ENCODE measurements around the gene TTC3.
"Not testable (repeated sequence)": the region's sequence is repeated elsewhere in the genome, so short reads cannot be mapped to it uniquely, and the experiment has no call there.

TTC3 gene

DNA sequence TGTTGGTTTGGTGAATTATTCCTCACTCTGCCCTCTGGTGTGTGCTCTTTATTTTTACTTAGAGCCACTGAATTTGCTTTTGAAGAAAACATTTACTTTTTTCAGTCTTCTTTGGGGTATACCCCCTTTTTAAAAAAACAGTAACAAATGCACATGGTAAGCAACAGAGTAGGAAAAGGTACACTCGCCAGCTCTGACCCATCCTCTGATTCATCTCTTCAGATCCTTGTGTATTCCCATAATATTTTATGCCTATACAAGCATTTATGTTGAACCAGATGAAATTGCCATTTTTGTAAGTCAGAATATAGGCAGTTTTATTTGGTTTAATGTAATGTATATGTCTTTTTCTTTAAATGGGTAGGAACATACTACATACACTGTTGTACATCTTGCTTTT lies 28.3 kb downstream of the TTC3 start:
- no peak for DNase-seq

DNA sequence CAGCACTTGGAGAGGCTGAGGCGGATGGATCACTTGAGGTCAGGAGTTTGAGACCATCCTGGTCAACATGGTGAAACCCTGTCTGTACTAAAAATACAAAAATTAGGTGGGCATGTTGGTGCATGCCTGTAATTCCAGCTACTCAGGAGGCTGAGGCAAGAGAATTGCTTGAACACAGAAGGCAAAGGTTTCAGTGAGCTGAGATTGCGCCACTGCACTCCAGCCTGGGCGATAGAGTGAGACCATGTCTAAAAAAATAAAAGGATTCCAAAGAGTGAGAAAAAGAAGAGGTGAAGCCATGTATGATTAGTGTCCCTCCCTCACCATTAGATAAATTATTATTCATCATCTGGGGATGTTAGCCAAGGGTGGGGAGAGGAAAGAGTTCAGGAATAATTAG lies 29.7 kb downstream of the TTC3 start:
- not testable (repeated sequence) for DNase-seq

DNA sequence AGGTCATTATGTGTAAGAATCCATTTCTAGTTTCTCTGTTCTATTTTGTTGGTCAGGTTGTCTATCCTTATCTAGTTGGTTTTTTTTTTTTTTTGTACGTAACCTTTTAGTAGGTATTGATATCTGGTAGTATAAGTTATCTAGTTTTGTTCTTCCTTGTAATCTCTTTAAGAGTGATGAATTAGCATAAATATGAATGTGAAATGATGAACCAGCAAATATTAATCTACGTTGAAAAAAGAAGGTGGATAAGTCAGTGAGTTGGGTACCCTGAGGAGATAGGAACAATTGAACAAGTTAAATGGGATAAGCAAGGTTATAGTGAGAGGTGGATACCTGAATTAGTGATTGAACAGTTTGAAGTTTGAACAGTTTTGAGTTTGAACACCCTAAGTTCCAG lies 33.9 kb downstream of the TTC3 start:
- DNase-seq: no peak

DNA sequence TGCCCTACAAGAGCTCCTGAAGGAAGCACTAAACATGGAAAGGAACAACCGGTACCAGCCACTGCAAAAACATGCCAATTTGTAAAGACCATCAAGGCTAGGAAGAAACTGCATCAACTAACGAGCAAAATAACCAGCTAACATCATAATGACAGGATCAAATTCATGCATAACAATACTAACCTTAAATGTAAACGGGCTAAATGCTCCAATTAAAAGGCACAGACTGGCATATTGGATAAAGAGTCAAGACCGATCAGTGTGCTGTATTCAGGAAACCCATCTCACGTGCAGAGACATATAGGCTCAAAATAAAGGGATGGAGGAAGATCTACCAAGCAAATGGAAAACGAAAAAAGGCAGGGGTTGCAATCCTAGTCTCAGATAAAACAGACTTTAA lies 38.0 kb downstream of the TTC3 start:
- DNase-seq: not testable (repeated sequence)

DNA sequence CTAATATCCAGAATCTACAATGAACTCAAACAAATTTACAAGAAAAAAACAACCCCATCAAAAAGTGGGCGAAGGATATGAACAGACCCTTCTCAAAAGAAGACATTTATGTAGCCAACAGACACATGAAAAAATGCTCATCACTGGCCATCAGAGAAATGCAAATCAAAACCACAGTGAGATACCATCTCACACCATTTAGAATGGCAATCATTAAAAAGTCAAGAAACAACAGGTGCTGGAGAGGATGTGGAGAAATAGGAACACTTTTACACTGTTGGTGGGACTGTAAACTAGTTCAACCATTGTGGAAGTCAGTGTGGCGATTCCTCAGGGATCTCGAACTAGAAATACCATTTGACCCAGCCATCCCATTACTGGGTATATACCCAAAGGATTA lies 41.2 kb downstream of the TTC3 start:
- not testable (repeated sequence) for DNase-seq

DNA sequence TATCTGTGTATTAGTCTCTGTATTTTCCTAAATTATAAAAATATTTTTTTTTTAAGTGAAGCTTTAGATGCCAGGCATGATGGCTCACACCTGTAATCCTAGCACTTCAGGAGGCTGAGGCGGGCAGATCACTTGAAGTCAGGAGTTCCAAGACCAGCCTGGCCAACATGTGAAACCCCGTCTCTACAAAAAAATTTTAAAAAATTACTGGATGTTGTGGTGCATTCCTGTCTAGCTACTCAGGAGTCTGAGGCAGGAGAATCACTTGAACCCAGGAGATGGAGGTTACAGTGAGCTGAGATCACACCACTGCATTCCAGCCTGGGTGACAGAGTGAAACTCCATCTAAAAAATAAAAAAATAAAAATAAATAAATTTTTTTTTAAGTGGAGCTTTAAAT lies 43.4 kb downstream of the TTC3 start:
- not testable (repeated sequence) for DNase-seq

DNA sequence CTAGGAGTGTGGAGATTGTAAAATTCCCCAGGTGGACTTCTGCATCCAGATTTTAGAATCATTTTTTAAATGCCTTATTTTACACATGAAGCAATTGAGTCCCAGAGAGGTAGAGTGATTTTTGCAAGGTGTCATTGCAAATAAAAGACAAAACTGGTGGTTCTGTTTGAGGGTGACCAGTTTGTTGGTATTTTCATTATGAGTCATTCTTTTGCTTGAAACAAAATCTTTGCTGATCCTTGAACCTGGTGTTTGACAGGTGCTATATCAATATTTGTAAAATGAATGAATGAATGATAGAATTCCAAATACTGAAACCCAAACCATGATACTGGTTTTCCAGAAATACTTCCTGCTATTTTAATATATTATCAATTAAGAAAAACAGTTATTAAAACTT lies 44.1 kb downstream of the TTC3 start:
- DNase-seq: no peak

DNA sequence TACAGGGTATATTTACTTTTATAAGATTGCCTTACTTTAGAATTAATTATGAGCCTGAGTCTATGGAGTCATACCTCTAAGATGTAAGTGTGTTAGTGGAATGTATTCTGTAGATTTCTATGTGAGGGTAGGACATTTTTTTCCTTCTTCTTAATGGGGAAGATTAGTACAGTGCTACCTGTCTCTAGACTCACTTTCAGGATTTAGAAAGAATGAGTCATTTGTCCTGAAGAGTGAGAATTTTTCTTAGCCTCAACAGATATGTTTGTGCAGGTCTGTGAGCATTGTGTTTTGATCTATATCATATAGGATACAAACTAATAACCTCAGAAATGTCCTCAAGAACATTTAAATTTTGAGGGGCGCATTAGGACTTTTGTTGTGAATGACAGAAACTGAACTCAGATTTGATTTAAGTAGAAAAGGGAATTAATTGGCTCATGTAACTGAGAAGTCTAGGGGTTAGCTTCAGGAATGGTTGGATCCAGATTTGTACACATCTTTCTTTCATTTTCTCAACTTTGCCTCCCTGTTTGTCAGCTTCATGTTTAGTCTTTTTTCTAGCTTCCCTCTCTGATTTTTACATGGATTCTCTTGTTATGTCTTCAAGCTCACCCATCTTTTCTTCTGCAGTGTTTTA lies 45.3 kb downstream of the TTC3 start:
- no peak for DNase-seq

DNA sequence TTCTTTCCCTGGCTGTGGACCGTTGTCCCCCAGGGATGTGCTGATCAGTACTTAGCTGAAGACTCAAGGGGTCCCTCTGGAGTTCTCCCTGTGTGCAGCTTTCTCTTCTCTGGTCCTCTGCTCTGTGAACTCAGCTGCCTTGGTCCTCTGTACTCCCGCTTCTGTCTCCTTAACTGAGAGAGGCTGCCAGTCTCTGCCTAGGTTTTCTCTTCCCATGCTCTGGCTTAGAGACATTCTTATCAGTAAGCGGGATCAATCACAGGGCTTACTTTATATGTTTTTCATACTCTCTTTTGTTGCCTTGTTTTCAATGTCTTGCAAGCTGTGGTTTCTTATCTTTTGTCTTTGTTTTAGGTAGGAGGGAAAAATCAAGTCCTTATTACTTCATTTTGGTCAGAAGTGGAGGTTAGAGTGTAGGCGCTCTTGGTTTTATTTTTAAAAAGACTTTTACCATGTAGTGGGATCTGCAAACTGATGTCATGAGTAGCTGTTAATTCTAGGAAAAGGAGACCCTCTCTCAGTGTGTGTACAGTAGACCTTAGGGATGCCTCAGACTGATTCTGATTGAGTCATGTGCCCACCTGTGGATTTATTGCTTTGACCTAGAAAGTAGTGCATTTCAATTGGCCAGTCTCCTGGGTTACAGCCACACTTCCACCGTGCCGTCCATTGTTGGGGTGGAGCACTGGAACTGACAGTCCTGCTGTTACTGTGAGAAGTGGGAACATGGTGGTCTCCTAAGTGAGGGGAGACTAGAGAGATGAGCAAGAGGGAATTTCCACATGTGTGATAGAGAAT lies 46.6 kb downstream of the TTC3 start:
- DNase-seq: peak; percentile 37 to 43

DNA sequence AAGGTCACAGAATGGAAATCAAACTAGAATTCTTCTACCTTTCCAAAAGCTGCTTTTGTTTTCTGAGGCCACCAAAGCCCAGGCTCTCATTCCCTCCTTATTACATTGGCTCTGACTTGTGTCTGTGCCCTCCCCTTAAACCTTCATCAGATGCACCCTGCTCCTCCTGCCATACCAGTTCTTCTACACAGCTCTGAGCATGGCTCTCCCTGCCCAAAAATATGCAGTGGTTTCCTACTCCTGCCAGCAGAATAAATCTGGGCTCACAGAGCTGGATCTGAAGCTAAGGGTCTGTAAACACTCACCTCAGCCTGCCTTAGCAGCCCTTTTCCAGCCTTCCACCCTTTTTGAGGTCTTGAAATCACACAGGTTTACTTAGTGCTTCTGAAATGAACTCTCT lies 55.0 kb downstream of the TTC3 start:
- DNase-seq: no peak

DNA sequence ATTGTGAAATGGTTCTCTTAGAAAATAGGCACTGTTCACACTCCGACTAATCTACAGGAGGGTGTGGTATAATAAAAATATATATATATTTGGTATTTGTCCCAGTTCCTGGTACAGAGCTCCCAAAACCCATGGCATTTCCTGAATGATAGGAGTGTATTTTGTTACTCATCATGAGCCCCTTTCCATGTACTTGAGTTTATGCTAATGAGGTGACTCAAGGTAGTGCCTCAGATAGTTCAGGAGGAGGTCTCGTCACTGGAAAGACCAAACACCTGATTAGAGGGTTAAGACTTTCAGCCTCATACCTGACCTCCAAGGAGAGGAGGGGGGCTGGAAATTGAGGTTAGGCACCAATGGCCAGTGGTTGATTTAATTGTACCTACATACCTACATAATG lies 57.9 kb downstream of the TTC3 start:
- DNase-seq: no peak

DNA sequence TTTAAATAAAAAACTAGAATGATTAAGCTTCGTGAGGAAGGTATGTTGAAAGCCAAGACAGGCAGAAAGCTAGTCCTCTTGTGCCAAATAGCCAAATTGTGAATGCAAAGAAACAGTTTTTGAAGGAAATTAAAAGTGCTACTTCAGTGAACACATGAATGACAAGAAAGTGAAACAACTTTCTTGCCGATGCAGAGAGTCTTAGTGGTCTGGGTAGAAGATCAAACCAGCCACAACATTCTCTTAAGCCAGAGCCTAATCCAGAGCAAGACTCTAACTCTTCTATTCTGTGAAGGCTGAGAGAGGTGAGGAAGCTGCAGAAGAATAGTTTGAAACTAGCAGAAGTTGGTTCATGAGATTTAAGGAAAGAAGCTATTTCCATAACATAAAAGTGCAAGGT lies 63.2 kb downstream of the TTC3 start:
- no peak for DNase-seq

DNA sequence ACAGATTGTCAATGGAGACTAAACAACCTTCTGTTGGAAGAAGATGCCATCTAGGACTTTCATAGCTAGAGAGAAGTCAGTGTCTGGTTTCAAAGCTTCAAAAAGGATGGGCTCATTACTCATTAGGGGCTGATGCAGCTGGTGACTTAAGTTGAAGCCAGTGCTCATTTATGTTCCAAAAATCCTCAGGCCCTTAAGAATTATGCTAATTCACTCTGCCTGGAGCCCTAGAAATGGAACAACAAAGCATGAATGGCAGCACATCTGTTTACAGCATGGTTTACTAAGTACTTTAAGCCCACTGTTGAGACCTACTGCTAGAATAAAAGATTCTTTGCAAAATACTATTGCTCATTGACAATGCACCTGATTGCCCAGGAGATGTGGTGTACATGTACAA lies 63.7 kb downstream of the TTC3 start:
- DNase-seq: no peak

DNA sequence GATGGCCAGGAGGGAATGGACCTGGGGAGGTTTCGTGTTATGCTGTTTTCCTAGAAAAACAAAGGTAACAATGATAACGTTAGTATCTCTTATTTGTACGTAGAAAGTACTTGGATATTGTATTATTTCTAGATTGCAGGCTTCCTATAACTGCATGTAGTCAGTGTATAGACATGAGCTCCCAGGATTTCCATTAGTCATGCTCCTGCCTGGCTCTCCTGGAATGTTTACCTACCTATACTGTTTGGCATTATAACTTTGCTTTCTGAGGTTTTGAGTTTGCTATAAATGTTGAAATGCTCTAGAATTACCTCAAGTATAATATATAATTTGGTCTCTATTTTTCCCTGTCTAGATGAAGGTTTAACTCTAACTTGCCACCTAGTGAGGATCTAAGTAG lies 66.1 kb downstream of the TTC3 start:
- DNase-seq: no peak

DNA sequence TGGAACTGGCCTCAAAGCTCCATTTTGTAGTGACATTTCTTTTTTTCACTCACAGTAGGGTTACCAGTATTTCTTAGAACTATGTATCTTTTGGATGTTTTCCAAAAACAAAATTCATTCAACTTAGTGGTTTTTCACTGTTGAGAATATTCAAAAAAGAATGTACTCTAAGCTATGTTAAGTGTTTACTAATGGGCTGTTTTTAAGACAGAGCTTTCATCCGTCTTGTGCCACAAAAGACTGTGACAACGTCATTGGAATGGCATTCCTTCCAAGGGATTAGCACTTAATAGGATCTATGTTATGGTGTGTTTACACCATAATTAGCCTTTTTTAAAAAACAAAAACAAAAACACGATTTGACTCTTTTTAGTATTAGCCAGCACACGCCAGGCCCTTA lies 66.8 kb downstream of the TTC3 start:
- no peak for DNase-seq

DNA sequence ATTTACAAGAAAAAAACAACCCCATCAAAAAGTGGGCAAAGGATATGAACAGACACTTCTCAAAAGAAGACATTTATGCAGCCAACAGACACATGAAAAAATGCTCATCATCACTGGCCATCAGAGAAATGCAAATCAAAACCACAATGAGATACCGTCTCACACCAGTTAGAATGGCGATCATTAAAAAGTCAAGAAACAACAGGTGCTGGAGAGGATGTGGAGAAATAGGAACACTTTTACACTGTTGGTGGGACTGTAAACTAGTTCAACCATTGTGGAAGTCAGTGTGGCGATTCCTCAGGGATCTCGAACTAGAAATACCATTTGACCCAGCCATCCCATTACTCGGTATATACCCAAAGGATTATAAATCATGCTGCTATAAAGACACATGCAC lies 70.3 kb downstream of the TTC3 start:
- DNase-seq: not testable (repeated sequence)

DNA sequence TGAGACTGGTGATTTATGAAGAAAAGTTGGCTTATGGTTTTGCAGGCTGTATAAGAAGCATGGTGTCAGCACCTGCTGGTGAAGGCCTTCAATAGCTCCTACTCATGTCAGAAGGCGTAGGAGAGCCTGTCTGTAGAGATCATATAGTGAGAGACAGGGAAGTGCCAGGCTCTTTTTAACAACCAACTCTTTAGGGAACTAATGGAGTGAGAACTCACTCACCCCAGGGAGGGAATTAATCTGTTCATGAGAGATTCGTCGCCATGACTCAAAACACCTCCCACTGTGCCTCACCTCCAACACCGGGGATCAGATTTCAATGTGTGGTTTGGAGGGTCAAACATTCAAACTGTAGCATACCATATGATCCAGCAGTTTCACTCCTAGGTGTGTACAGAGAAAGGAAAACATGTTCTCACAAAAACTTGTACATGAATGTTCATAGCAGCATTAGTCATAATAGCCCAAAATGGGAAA lies 72.6 kb downstream of the TTC3 start:
- DNase-seq: no peak

DNA sequence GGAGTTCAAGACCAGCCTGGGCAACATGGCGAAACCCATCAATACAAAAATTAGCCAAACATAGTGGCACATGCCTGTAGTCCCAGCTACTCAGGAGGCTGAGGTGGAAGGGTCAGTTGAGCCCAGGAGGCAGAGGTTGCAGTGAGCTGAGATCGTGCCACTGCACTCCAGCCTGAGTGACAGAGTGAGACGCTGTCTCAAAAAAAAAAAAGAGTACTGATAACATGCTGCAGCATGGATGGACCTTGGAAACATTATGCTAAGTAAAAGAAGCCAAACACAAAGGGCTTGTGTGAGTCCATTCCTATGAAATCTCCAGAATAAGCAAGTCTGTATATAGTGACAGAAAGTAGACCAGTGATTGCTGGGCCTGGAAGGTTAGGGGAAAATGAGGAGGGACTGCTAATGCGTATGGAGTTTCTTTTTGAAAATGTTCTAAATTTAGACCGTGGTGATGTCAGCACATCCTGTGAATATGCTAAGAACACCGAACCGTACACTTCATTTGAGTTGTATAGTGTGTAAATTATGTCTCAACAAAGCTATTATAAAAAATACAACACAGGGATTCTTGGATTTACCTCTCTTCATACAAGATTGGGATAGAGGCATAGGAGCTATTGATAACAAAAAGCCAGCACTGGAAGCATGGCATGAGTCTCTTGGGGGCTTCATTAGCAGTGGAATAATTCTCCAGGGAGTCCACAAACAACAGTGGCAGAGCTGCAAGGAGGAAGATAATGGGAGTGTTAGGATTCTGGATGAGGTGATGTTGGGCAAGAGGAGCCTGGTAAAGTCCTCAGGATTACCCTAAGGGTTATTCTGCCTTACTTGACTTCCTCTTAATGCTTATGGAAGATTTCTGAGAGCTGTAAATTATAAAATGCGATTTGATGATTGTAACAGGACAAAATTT lies 73.5 kb downstream of the TTC3 start:
- no peak for DNase-seq

DNA sequence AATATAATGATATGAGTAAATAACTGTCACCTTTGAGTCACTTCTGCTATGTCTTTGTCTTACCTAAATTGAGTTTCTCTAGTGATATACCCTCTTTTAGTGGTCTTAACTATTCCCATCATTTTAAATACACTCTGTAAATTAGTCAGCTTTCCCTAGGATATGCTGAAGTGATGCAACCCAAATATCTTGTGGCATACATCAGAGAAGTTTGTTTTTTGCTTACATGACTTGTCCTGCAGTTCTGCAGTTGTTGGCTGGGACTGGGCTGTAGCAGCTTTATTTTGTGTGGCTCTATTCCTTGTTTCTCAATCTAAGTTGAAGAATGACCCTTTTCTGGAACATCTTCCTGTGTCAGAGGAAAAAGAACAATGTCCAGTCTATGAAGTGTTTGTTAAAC lies 76.4 kb downstream of the TTC3 start:
- no peak for DNase-seq

DNA sequence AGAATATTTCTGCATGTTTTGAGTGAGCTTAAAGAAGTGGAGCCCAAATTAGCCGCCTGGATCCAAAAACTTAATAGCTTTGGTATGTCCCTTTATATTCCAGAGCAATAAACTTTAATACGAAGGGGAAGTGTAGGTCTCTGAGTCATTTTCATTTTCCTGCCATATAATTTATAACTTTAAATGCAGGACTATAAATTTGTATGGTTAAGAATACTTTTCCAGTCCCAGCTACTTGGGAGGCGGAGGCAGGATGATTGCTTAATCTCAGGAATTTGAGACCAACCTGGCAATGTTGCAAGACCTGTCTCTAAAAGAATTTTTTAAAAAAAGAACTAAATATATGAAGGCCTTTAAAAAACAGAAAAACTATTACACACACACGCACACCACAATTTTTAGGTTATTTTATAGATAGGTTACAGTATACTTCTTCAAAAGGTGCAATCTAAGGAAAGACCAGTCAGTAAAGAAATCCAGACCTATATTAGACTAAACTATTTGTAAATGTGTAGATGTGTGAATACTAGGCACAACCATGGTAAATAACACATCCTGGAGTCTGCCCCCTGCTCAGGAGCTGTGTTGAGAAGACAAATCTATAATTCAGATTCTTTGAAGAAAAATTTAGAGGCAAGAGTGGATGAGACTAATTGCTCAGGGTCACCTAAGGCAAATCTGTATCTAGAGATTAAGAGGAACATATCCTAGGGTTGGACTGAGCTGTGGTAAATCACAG lies 80.3 kb downstream of the TTC3 start:
- DNase-seq: no peak

DNA sequence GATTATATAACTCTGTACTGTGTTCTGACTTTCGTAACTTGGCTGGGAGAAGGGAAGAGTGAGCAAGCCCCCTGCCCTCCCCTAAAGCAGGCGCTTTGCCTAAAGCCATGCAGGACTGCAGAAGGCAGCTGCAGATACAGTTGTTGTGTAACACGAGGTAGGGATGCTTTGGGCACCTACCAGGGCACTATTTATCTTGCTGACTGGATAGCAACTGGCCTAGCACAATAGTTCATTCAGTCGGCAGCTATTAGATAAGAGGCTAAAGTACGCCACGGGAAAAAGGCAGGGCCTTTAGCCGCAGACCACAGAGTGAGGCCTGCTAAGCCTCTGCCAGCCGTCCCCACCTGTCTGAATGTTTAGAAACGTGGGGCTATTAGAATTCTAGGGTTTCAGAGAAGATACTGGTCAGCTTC lies 80.9 kb downstream of the TTC3 start:
- DNase-seq: no peak

DNA sequence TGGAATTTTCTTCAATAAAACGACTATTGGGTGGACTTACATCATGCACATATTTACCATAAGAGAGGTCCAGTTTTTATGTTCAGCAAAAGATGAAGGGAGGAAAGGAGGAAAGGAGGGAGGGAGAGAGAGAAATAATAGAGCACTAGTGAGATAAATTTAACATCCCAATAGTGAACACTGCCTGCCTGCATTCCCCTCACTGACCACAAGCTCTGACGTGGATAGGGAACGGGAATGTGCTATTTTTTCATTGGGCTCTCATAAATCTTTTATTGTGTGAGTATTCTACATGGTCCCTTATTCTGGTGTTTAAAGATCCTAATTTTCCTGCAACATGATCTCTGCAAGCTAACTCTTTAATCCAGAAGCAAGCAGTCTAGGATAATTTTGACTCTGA lies 82.1 kb downstream of the TTC3 start:
- no peak for DNase-seq

DNA sequence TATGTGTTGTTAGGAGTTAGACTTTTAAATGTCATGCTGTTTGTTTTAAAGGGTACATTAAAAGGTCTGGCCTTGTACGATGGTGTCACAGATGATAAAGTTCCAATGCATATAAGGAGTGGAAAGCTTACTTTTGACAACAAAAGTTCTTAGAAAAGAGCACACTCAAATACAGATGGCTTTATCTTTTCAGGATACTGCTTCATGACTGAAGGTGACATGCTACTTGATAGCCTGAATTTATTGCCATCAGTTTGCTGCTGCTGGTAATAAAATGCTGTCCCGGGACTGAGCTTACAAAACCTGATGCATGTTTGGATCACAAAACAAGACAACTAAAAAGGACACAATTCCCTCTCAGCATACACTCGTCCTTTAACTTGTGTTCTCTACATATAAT lies 84.9 kb downstream of the TTC3 start:
- no peak for DNase-seq
